ENCODE results near the gene NOTCH4. TPM values are rescaled to one million over a fixed set of nuclear protein-coding genes. Genes with fewer than 3 reads are reported as not detected.

Gene NOTCH4
- total and polyA plus RNA-seq, 9 of the 15 experiments (the other 6 are each of a cell fraction or from before 2014, with no cell fraction given), result 0.24 to 4.3 (median 1.7) TPM

DNA sequence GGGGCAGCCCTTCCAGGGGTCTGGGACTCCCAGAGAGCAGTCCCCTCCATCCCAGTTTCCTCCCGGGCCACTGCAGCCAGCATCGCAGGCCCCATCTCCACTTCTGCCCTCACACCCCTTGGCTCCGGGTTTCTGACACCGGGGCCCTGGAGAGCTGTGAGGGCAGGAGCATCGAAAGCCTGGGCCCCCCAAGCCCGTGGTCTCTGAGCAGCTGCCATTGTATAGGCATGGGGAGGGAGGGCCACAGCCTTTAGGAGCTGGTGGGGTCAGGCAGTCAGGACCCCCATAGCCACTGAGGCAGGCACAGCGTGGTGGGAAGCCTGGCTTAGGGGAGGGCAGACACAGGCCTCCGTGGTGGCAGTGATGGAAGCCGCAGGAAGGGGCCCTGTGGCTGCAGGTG, 21.7 kb downstream of the NOTCH4 start:
- in situ Hi-C loops (cut with MboI) (no loop called here), intact Hi-C loops (cut with micrococcal nuclease) (no loop called here)
- CTCF ChIA-PET (ENCODE audit: low intra/inter-chr PET ratio), result interaction anchor here (0.6 kb wide), 1 partner anchor 34 kb away, joined by 3 read pairs; no protein-coding TSS in a partner anchor
- Histone ChIP-seq H3K79me2 (ENCODE audit: control insufficient read depth, insufficient read depth, low read length) (no peaks in the 10 kb centered on the region), H3K9me3 (replicated peaks; ENCODE audit: control insufficient read depth, insufficient read depth, low read depth, low read length) (no peaks in the 10 kb centered on the region), H2AFZ (ENCODE audit: low read depth, low read length) (no peak overlapping the region; the same call in 1 of the 2 replicates), H3K9ac (ENCODE audit: insufficient read depth in 1 of 2, low read depth in 2 of 2, low read length in 2 of 2) (peak overlapping the region in 1 of 2 experiments; percentile 43; a peak in 2 of 4 replicates), H3K4me2 (ENCODE audit: insufficient read depth, low read length) (no peak overlapping the region), H3K4me1 (replicated peaks in 1 of 2; ENCODE audit: control insufficient read depth in 2 of 2, insufficient read depth in 2 of 2, low read length in 2 of 2) (peaks cover 7 to 24% of the 10 kb centered on the region in 2 experiments), H3K9me1 (ENCODE audit: control insufficient read depth, insufficient read depth, low read length) (no peaks in the 10 kb centered on the region), H3K36me3 (ENCODE audit: control insufficient read depth, insufficient read depth, low read length) (no peaks in the 10 kb centered on the region), H4K20me1 (replicated peaks; ENCODE audit: control insufficient read depth, insufficient read depth, low read length) (no peaks in the 10 kb centered on the region), H3K4me3 (no peak overlapping the region), H3K27me3 (ENCODE audit: control insufficient read depth in 2 of 2, insufficient read depth in 2 of 2, low read length in 2 of 2) (peaks cover 10 to 12% of the 10 kb centered on the region in 2 experiments; a peak in 4 of 5 replicates), H3K27ac (ENCODE audit: extremely low read depth, low read depth, low read length) (no peak overlapping the region)
- 19% methylated on average over 9 of the region's 9 CpGs for WGBS (ENCODE audit: insufficient coverage, low coverage, missing lambda C conversion rate)
- ATAC-seq, result no peak
- FAIRE-seq, result no peak
- BruUV-seq (replicated peaks), result no TSS peak
- DNase-seq (ENCODE audit: extremely low read depth in 1 of 4, low spot score in 3 of 4), result no peak
- POLR2A ChIA-PET, result interaction anchor here (1.8 kb wide), 1 partner anchor 12 kb away, joined by 10 read pairs; the partner anchor contains the start of gene PBX2
- TF ChIP-seq BCL6 (CRISPR knock-in tag; IDR thresholded peaks at IDR 0.05), result no peak
- TF ChIP-seq BRD9 (IDR thresholded peaks at IDR 0.05; ENCODE audit: low read depth, partially characterized antibody), result no peak
- no peak for TF ChIP-seq TBL1XR1 (IDR thresholded peaks at IDR 0.05; ENCODE audit: low read length in 2 of 2)
- no peak for TF ChIP-seq ZNF263 (CRISPR knock-in tag; IDR thresholded peaks at IDR 0.05; ENCODE audit: borderline replicate concordance)
- TF ChIP-seq NR2C2 (CRISPR knock-in tag; IDR thresholded peaks at IDR 0.05), result no peak
- no peak for TF ChIP-seq NR2C2 (tag; IDR thresholded peaks at IDR 0.05)
- TF ChIP-seq MYC (IDR thresholded peaks at IDR 0.05; ENCODE audit: low read depth, low read length), result no peak
- TF ChIP-seq MYC (CRISPR knock-in tag; IDR thresholded peaks at IDR 0.05; ENCODE audit: borderline replicate concordance, low read depth), result no peak
- TF ChIP-seq, protein P1, sequence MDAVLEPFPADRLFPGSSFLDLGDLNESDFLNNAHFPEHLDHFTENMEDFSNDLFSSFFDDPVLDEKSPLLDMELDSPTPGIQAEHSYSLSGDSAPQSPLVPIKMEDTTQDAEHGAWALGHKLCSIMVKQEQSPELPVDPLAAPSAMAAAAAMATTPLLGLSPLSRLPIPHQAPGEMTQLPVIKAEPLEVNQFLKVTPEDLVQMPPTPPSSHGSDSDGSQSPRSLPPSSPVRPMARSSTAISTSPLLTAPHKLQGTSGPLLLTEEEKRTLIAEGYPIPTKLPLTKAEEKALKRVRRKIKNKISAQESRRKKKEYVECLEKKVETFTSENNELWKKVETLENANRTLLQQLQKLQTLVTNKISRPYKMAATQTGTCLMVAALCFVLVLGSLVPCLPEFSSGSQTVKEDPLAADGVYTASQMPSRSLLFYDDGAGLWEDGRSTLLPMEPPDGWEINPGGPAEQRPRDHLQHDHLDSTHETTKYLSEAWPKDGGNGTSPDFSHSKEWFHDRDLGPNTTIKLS (IDR thresholded peaks at IDR 0.05; ENCODE audit: borderline replicate concordance, low read depth), result no peak
- TF ChIP-seq ATF7 (IDR thresholded peaks at IDR 0.05), result no peak
- TF ChIP-seq, protein P2, sequence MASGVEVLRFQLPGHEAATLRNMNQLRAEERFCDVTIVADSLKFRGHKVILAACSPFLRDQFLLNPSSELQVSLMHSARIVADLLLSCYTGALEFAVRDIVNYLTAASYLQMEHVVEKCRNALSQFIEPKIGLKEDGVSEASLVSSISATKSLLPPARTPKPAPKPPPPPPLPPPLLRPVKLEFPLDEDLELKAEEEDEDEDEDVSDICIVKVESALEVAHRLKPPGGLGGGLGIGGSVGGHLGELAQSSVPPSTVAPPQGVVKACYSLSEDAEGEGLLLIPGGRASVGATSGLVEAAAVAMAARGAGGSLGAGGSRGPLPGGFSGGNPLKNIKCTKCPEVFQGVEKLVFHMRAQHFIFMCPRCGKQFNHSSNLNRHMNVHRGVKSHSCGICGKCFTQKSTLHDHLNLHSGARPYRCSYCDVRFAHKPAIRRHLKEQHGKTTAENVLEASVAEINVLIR (CRISPR knock-in tag; IDR thresholded peaks at IDR 0.05), result no peak
- no peak for TF ChIP-seq ATF1 (CRISPR knock-in tag; IDR thresholded peaks at IDR 0.05)
- TF ChIP-seq ATF1 (tag; IDR thresholded peaks at IDR 0.05), result no peak
- TF ChIP-seq BMI1 (IDR thresholded peaks at IDR 0.05; ENCODE audit: low read length), result no peak
- no peak for TF ChIP-seq RBM17 (IDR thresholded peaks at IDR 0.05; ENCODE audit: borderline replicate concordance, low read depth, low read length)
- no peak for TF ChIP-seq CC2D1A (IDR thresholded peaks at IDR 0.05)
- no peak for TF ChIP-seq TAF9B (IDR thresholded peaks at IDR 0.05; ENCODE audit: partially characterized antibody)
- TF ChIP-seq ZNF41 (CRISPR knock-in tag; conservative IDR thresholded peaks at IDR 0.05), result no peak
- no peak for TF ChIP-seq MXI1 (IDR thresholded peaks at IDR 0.05; ENCODE audit: low read depth, low read length)
- TF ChIP-seq, protein P3, sequence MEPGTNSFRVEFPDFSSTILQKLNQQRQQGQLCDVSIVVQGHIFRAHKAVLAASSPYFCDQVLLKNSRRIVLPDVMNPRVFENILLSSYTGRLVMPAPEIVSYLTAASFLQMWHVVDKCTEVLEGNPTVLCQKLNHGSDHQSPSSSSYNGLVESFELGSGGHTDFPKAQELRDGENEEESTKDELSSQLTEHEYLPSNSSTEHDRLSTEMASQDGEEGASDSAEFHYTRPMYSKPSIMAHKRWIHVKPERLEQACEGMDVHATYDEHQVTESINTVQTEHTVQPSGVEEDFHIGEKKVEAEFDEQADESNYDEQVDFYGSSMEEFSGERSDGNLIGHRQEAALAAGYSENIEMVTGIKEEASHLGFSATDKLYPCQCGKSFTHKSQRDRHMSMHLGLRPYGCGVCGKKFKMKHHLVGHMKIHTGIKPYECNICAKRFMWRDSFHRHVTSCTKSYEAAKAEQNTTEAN (CRISPR knock-in tag; IDR thresholded peaks at IDR 0.05), result no peak
- TF ChIP-seq HOXB6 (CRISPR knock-in tag; IDR thresholded peaks at IDR 0.05; ENCODE audit: borderline replicate concordance), result no peak
- TF ChIP-seq BDP1 (IDR thresholded peaks at IDR 0.05; ENCODE audit: insufficient read depth, insufficient read length), result no peak

Data from K562 (cell line).